Liver (tissue), 9 donors: ENCODE measurements around the gene PRAC1. TPM values are rescaled to one million over a fixed set of nuclear protein-coding genes. Genes with fewer than 3 reads are reported as not detected.

ENCODE experiments used
- DNase-seq: peaks from one replicate; pipeline ENCODE4 v3.0.0-alpha.2; 2017; ENCODE audit warnings: low spot score
- H3K27ac ChIP-seq, 2 donors: one replicate each; pipeline ENCODE4 v1.7.0; 2013; ENCODE audit warnings: inconsistent platforms in 2 of 2, low read length in 2 of 2, control low read depth in 1 of 2, low read depth in 1 of 2, mild to moderate bottlenecking in 1 of 2
- H3K27me3 ChIP-seq, 4 donors: one replicate each; pipeline versions ENCODE4 v1.6.1 to v1.7.0; 2013; ENCODE audit warnings: low read length in 3 of 4, inconsistent platforms in 1 of 4, mild to moderate bottlenecking in 1 of 4, moderate library complexity in 1 of 4; ENCODE audit not compliant: control insufficient read depth in 4 of 4, insufficient read depth in 4 of 4
- H3K36me3 ChIP-seq, 4 donors: one replicate each; pipeline versions ENCODE4 v1.6.1 to v1.7.0; 2013; ENCODE audit warnings: low read length in 3 of 4, mild to moderate bottlenecking in 3 of 4, low read depth in 1 of 4, moderate library complexity in 1 of 4; ENCODE audit not compliant: control insufficient read depth in 4 of 4, insufficient read depth in 3 of 4
- H3K4me1 ChIP-seq, 4 donors: one replicate each; pipeline versions ENCODE4 v1.6.1 to v1.7.0; 2013; ENCODE audit warnings: low read length in 3 of 4, mild to moderate bottlenecking in 3 of 4, moderate library complexity in 1 of 4; ENCODE audit not compliant: control insufficient read depth in 4 of 4, insufficient read depth in 4 of 4
- H3K4me3 ChIP-seq, 3 donors: one replicate each; pipeline versions ENCODE4 v1.6.1 to v1.7.0; 2013; ENCODE audit warnings: low read length in 3 of 3, control low read depth in 1 of 3, low read depth in 1 of 3, mild to moderate bottlenecking in 1 of 3
- H3K9ac ChIP-seq, 2 donors: one replicate each; pipeline ENCODE4 v1.7.0; 2013; ENCODE audit warnings: low read length in 2 of 2, mild to moderate bottlenecking in 2 of 2, moderate library complexity in 2 of 2, control low read depth in 1 of 2, low read depth in 1 of 2
- H3K9me3 ChIP-seq, 4 donors: one replicate each; pipeline versions ENCODE4 v1.6.1 to v1.7.0; 2013; ENCODE audit warnings: low read length in 3 of 4; ENCODE audit not compliant: control insufficient read depth in 4 of 4
- EGR1 ChIP-seq, 2 donors: IDR thresholded peaks; 2 replicates each; pipeline ENCODE4 v1.6.1; 2016 to 2018; ENCODE audit warnings: antibody characterized with exemption in 2 of 2, low read depth in 2 of 2
- FOXA1 ChIP-seq: IDR thresholded peaks from 2 replicates; pipeline ENCODE4 v1.6.1; 2016; ENCODE audit warnings: antibody characterized with exemption
- FOXA2 ChIP-seq: IDR thresholded peaks from 2 replicates; pipeline ENCODE4 v1.6.1; 2016; ENCODE audit warnings: antibody characterized with exemption
- GABPA ChIP-seq, 2 donors: IDR thresholded peaks in 1 of 2; conservative IDR thresholded peaks in 1 of 2; 2 replicates each; pipeline ENCODE4 v1.6.1; 2016; ENCODE audit warnings: antibody characterized with exemption in 2 of 2, mild to moderate bottlenecking in 1 of 2, moderate library complexity in 1 of 2
- HNF4A ChIP-seq, 2 donors: conservative IDR thresholded peaks; 2 replicates each; pipeline ENCODE4 v1.6.1; 2016; ENCODE audit warnings: antibody characterized with exemption in 2 of 2, mild to moderate bottlenecking in 2 of 2
- HNF4G ChIP-seq: IDR thresholded peaks from 2 replicates; pipeline ENCODE4 v1.6.1; 2016; ENCODE audit warnings: antibody characterized with exemption
- JUND ChIP-seq, 2 donors: IDR thresholded peaks; 2 replicates each; pipeline ENCODE4 v1.6.1; 2016; ENCODE audit warnings: antibody characterized with exemption in 2 of 2
- RAD21 ChIP-seq, 2 donors: IDR thresholded peaks; 2 replicates each; pipeline ENCODE4 v1.6.1; 2016; ENCODE audit warnings: antibody characterized with exemption in 2 of 2, mild to moderate bottlenecking in 2 of 2
- SP1 ChIP-seq: IDR thresholded peaks from 2 replicates; pipeline ENCODE4 v1.6.1; 2018; ENCODE audit warnings: antibody characterized with exemption, mild to moderate bottlenecking
- TAF1 ChIP-seq: conservative IDR thresholded peaks from 2 replicates; pipeline ENCODE4 v1.6.1; 2016; ENCODE audit warnings: antibody characterized with exemption, mild to moderate bottlenecking
- YY1 ChIP-seq: IDR thresholded peaks from 2 replicates; pipeline ENCODE4 v1.6.1; 2016; ENCODE audit warnings: antibody characterized with exemption, mild to moderate bottlenecking
- WGBS: extraction: QIAGEN DNeasy Blood & Tissue Kit; methylation state at CpG from one replicate; pipeline ENCODE4 v1.1.7; 2013; 5-methylcytosine and 5-hydroxymethylcytosine counted together
- polyA plus RNA-seq, 2 donors: library from polyadenylated mRNA; stranded (reverse) in 1 of 2; unstranded in 1 of 2; fragments of 200-250 nt in 1 of 2; fragments of >200 nt in 1 of 2; fragmentation: Nextera tagmentation in 1 of 2; extraction: Ambion mirVana in 1 of 2; gene quantifications; one replicate each; pipeline versions ENCODE4 v1.2.1 to v1.2.3, GENCODE V29; 2013 to 2015
- total RNA-seq, 2 donors: library from RNA; depleted of rRNA; stranded (reverse); fragments of >200 nt; gene quantifications; one replicate each; pipeline ENCODE4 v1.2.3, GENCODE V29; 2014
- TF ChIP-seq, protein P1 (sequence below): IDR thresholded peaks from 2 replicates; pipeline ENCODE4 v1.6.1; 2016; ENCODE audit warnings: antibody characterized with exemption, mild to moderate bottlenecking
- TF ChIP-seq, protein P2 (sequence below): IDR thresholded peaks from 2 replicates; pipeline ENCODE4 v1.6.1; 2016; ENCODE audit warnings: antibody characterized with exemption
- TF ChIP-seq, protein P3 (sequence below): fragments of 150-350 bp; IDR thresholded peaks from 2 replicates; pipeline ENCODE4 v1.5.1; 2017; ENCODE audit warnings: improper control_type of control experiment, low read depth, low read length; ENCODE audit not compliant: missing input control
- donor health status: healthy.
- donor health status: healthy.
- donor health status: healthy.
- donor health status: healthy.
- donor health status: healthy.

The PRAC1 gene
- total and polyA plus RNA-seq, 4 donors: not detected

DNA sequence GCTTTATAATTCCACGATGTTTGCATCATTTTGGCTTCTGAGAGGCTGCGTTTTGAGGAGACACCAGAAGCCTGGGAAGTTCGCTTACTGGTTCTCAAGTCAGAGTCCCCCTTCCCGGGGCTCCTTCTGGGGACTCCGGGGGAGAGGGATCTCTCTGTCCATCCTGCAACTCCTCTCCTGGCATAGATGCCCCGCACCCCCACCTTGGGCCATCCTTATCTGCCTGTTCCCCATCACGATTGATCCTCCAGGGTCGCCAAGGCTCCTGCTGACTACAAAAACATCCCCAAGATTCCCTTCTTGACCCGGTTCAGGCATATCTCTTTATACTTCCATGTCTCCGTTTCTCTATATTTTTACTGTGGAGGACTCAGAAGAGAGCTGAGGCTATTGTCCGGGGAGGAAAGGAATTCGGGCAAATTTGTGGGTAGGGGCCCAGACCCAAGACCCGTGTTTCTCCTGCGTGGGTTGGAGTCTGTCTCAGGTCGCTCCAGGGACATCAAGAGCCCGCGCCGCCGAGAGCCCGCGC is 24.7 kb upstream of the PRAC1 start (continued):
- TF ChIP-seq, protein P1, sequence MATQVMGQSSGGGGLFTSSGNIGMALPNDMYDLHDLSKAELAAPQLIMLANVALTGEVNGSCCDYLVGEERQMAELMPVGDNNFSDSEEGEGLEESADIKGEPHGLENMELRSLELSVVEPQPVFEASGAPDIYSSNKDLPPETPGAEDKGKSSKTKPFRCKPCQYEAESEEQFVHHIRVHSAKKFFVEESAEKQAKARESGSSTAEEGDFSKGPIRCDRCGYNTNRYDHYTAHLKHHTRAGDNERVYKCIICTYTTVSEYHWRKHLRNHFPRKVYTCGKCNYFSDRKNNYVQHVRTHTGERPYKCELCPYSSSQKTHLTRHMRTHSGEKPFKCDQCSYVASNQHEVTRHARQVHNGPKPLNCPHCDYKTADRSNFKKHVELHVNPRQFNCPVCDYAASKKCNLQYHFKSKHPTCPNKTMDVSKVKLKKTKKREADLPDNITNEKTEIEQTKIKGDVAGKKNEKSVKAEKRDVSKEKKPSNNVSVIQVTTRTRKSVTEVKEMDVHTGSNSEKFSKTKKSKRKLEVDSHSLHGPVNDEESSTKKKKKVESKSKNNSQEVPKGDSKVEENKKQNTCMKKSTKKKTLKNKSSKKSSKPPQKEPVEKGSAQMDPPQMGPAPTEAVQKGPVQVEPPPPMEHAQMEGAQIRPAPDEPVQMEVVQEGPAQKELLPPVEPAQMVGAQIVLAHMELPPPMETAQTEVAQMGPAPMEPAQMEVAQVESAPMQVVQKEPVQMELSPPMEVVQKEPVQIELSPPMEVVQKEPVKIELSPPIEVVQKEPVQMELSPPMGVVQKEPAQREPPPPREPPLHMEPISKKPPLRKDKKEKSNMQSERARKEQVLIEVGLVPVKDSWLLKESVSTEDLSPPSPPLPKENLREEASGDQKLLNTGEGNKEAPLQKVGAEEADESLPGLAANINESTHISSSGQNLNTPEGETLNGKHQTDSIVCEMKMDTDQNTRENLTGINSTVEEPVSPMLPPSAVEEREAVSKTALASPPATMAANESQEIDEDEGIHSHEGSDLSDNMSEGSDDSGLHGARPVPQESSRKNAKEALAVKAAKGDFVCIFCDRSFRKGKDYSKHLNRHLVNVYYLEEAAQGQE: no peak
- TF ChIP-seq EGR1 (IDR thresholded peaks at IDR 0.05; ENCODE audit: low read depth in 2 of 2) (no peak), TAF1 (no peak)

DNA sequence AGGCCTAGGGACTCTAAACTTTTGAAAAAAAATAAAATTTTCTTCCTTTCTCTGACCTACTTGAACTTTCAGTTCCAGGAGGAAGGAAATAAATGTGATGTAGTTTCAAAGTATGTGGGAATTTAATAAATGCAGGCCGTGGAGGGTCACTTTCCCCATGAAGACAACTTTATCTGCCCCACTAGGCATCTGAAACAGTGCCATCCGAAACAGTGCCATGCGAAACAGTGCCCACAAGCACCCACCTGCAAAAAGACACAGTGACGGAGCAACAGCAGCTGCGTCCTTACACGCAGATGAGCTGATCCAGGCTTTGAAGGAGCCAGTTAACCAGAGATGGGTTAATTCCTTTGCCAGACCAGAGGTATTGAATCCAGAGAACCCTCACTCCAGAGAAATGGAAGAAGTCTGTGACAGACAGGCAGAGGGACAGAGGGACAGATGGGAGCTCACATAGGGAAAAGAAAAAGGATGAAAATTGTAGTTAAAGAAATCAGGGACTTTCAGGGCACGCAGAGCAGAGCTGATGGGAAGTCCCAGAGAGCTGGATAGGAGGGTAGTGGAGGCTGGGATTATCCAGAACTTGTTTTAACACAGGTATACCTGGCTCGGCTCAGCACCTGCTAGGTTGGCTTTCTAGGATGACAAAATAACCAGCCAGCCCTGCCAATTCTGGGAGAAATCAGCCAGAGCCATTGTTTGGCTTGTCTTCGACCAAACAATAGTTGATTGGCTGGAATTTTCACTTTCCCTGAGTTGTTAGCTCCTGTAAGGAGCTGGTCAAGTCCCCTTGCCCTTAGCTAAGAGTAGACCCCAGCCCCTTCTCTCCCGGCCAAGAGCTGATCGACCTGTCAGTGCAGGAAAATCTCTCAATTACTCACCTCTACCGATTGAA is 23.3 kb upstream of the PRAC1 start:
- DNase-seq: no peak
- Histone ChIP-seq H3K9ac (no peak overlapping the region), H3K36me3 (no peaks in the 10 kb centered on the region), H3K9me3 (peaks cover 0 to 3% (median 0%) of the 10 kb centered on the region in 4 donors), H3K27ac (no peak overlapping the region), H3K4me1 (peaks cover 0 to 5% (median 1%) of the 10 kb centered on the region in 4 donors), H3K27me3 (peaks cover 8 to 47% (median 28%) of the 10 kb centered on the region in 4 donors), H3K4me3 (no peak overlapping the region)
- TF ChIP-seq FOXA2 (no peak), EGR1 (IDR thresholded peaks at IDR 0.05; ENCODE audit: low read depth in 2 of 2) (no peak), HNF4A (conservative IDR thresholded peaks at IDR 0.05) (no peak), HNF4G (no peak), FOXA1 (no peak), YY1 (no peak), RAD21 (IDR thresholded peaks at IDR 0.05) (no peak), SP1 (no peak), JUND (IDR thresholded peaks at IDR 0.05) (no peak), GABPA (IDR thresholded peaks at IDR 0.05 in 1 of 2, conservative IDR thresholded peaks at IDR 0.05 in 1 of 2) (no peak)
- TF ChIP-seq, protein P2, sequence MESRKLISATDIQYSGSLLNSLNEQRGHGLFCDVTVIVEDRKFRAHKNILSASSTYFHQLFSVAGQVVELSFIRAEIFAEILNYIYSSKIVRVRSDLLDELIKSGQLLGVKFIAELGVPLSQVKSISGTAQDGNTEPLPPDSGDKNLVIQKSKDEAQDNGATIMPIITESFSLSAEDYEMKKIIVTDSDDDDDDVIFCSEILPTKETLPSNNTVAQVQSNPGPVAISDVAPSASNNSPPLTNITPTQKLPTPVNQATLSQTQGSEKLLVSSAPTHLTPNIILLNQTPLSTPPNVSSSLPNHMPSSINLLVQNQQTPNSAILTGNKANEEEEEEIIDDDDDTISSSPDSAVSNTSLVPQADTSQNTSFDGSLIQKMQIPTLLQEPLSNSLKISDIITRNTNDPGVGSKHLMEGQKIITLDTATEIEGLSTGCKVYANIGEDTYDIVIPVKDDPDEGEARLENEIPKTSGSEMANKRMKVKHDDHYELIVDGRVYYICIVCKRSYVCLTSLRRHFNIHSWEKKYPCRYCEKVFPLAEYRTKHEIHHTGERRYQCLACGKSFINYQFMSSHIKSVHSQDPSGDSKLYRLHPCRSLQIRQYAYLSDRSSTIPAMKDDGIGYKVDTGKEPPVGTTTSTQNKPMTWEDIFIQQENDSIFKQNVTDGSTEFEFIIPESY: no peak
- TF ChIP-seq, protein P1: no peak
- TF ChIP-seq, protein P3, sequence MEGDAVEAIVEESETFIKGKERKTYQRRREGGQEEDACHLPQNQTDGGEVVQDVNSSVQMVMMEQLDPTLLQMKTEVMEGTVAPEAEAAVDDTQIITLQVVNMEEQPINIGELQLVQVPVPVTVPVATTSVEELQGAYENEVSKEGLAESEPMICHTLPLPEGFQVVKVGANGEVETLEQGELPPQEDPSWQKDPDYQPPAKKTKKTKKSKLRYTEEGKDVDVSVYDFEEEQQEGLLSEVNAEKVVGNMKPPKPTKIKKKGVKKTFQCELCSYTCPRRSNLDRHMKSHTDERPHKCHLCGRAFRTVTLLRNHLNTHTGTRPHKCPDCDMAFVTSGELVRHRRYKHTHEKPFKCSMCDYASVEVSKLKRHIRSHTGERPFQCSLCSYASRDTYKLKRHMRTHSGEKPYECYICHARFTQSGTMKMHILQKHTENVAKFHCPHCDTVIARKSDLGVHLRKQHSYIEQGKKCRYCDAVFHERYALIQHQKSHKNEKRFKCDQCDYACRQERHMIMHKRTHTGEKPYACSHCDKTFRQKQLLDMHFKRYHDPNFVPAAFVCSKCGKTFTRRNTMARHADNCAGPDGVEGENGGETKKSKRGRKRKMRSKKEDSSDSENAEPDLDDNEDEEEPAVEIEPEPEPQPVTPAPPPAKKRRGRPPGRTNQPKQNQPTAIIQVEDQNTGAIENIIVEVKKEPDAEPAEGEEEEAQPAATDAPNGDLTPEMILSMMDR: no peak
- 18% methylated on average over 12 of the region's 12 CpGs for WGBS
